ENCODE results near the gene PDE5A.

PDE5A gene

DNA sequence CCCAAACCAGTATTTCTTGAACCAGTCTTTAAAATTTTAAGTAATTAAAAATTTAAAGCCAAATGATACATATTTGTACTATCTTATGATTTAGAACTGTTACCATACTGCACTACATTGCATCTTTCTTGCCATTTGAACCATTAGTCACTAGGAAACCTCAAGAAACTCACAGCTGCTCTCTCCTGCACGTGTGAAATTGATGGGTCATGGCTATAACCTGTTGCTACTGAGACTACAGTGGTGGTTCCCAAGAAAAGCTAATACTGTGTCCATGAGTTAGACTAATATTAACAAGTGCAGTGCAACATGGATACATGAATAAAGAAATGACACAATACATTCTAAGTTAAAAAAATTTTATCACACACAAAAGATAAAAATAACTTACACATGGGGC lies 88.4 kb downstream of the PDE5A start:
- no peak for DNase-seq (ENCODE audit: low spot score in 2 of 2)
- Histone ChIP-seq H3K4me1 (peaks cover 10% of the 10 kb centered on the region), H3K36me3 (replicated peaks) (no peaks in the 10 kb centered on the region), H3K9me3 (no peaks in the 10 kb centered on the region), H3K27me3 (ENCODE audit: low read depth) (no peaks in the 10 kb centered on the region), H3K4me3 (no peak overlapping the region)
- in situ Hi-C loops (cut with MboI; ENCODE audit: low sequenced_read_pairs) = no loop called here

DNA sequence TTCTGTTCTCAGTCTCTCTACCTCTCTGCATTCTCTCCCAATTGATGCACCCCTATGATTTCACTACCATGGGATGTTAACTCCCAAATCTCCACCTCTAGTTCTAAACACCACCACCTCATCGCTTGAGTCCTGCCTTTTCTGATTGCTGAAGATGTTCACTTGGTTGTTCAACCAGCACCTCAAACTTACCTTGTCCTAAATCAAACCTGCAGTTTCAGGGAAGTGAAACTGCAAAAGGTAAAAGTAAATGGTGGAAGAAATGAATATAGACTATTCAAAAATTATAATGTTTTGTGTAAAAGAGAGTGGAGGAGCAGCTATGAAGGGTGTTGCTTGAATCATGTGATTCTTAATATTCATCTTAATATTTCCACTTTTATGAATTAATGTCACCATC lies 91.0 kb downstream of the PDE5A start:
- no peak overlapping the region for H3K4me3 ChIP-seq
- peaks cover 17% of the 10 kb centered on the region for H3K4me1 ChIP-seq
- in situ Hi-C loops (cut with MboI; ENCODE audit: low sequenced_read_pairs) = no loop called here
- no peak for DNase-seq (ENCODE audit: low spot score in 2 of 2)
- no peaks in the 10 kb centered on the region for H3K36me3 ChIP-seq (replicated peaks)
- no peaks in the 10 kb centered on the region for H3K9me3 ChIP-seq
- no peaks in the 10 kb centered on the region for H3K27me3 ChIP-seq (ENCODE audit: low read depth)

DNA sequence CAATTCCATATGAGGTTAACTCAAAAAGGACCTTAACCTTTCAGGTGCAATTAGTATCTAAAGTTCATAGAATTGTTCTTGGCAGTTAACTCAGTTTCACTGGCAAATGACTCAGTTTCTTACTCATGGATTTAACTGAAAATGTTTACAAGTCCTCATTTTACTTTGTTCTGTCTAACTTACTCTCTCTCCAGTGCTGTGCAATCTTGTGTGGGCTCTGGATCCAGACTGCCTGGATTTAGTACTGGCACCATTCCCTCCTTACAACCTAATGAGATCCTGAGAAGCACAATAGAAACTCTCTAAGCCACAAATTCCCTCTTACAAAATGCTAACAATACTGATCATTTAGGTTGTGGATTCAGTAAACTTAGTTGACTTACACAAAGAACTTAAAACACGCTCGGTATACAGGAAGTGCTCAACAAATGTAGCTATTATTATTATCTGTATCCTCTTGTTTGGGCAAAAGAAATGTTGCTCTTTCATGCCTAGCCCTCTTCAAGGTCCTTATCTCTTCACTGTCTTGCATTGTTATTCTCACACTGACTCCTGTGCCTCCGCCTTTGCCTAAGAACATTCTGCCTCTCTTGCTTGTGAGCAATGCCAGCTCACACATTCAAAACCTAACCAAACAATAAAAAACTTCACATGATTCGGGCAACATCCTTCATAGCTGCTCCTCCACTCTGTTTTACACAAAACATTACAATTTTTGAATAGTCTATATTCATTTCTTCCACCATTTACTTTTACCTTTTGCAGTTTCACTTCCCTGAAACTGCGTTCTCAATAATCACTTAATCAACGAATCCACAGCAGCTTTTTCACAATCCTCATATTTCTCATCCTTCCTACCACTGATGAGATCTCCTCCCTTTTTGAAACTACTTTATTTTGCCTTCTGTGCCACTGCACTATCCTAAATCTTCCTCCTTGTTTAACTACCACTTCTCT lies 91.8 kb downstream of the PDE5A start:
- H3K4me1 ChIP-seq = peaks cover 24% of the 10 kb centered on the region
- H3K4me3 ChIP-seq = no peak overlapping the region
- no peaks in the 10 kb centered on the region for H3K36me3 ChIP-seq (replicated peaks)
- in situ Hi-C loops (cut with MboI; ENCODE audit: low sequenced_read_pairs) = no loop called here
- no peaks in the 10 kb centered on the region for H3K9me3 ChIP-seq
- no peaks in the 10 kb centered on the region for H3K27me3 ChIP-seq (ENCODE audit: low read depth)
- DNase-seq (ENCODE audit: low spot score in 2 of 2) = no peak

DNA sequence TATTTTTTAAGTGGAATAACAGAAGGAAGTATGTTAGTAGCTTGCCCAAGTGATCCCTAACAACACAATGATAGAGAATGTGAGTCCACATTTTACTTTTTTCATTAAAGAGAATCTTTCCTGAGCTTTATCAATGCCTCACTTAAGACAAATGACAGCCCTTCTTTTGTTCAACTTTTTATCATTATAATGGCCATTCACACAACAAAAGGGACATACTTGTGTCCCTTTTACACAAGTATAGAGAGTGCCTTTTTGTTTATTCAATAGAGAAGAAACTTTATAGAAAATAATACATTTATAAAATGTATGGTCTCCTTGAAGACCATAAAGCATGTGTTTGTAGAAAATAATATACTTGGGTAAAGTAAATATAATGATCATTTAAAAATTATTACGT lies 96.3 kb downstream of the PDE5A start:
- DNase-seq (ENCODE audit: low spot score in 2 of 2) = peak in 1 of 2 experiments; percentile 81
- H3K27me3 ChIP-seq (ENCODE audit: low read depth) = no peaks in the 10 kb centered on the region
- H3K9me3 ChIP-seq = no peaks in the 10 kb centered on the region
- H3K36me3 ChIP-seq (replicated peaks) = no peaks in the 10 kb centered on the region
- H3K4me3 ChIP-seq = no peak overlapping the region
- H3K4me1 ChIP-seq = peaks cover 27% of the 10 kb centered on the region
- in situ Hi-C loops (cut with MboI; ENCODE audit: low sequenced_read_pairs) = no loop called here

DNA sequence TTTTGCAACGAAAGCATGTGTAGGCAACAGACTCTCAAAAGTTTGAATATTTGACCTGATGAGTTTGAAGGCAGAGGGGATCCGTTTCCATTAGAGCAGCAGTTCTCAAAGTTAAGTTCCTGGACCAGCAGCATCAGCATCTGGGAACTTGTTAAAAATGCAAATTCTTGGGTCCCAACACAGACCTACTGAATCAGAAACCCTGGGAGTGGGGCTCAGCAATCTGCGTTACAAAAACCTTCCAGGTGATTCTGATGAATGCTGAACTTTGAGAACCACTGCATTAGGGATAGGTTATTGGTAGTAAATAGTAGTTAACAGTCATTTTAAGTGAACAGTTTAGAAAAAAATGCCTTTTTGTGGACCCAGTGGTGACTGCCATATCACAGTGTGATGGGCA lies 98.8 kb downstream of the PDE5A start:
- H3K4me1 ChIP-seq = peaks cover 25% of the 10 kb centered on the region
- no peaks in the 10 kb centered on the region for H3K9me3 ChIP-seq
- H3K36me3 ChIP-seq (replicated peaks) = no peaks in the 10 kb centered on the region
- H3K4me3 ChIP-seq = no peak overlapping the region
- H3K27me3 ChIP-seq (ENCODE audit: low read depth) = no peaks in the 10 kb centered on the region
- in situ Hi-C loops (cut with MboI; ENCODE audit: low sequenced_read_pairs) = no loop called here
- no peak for DNase-seq (ENCODE audit: low spot score in 2 of 2)

DNA sequence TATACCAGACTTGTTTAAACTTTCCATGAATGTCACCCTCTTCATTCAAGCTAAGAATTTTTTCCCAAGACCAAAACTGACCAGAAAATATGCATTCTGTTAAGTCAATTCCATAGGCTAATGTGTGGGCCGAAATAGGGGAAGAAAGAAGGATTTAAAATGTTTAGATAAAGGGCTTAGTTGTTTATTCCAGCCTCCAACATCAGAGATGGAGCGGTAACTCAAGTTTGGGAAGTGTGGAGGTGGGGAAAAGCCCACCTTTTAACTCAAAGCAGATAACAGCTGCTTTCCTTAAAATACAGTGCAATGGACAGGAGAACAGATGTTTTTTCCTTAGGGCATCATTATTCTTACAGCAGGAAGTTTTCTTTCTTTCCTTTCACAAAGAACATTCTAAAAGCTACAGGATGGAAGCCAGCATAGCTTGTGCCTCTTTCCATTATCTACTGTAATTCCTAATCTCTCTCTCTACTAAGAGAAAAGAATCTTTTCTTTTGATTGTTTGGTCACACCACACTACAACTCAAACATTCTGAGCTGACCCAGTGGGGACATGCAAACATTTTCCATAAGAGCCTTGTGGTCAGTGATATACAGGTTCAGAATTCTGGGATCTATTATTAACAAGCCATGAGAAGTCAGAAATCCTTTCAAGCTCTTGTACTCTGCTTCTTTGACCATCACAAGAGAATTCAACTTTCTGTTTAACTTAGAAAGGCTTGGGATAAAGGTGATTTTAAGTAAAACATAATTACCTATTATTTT lies 101.6 kb downstream of the PDE5A start:
- no peaks in the 10 kb centered on the region for H3K27me3 ChIP-seq (ENCODE audit: low read depth)
- in situ Hi-C loops (cut with MboI; ENCODE audit: low sequenced_read_pairs) = no loop called here
- DNase-seq (ENCODE audit: low spot score in 2 of 2) = peak; percentile 23 to 61
- no peaks in the 10 kb centered on the region for H3K9me3 ChIP-seq
- H3K36me3 ChIP-seq (replicated peaks) = no peaks in the 10 kb centered on the region
- H3K4me1 ChIP-seq = peaks cover 12% of the 10 kb centered on the region
- no peak overlapping the region for H3K4me3 ChIP-seq

DNA sequence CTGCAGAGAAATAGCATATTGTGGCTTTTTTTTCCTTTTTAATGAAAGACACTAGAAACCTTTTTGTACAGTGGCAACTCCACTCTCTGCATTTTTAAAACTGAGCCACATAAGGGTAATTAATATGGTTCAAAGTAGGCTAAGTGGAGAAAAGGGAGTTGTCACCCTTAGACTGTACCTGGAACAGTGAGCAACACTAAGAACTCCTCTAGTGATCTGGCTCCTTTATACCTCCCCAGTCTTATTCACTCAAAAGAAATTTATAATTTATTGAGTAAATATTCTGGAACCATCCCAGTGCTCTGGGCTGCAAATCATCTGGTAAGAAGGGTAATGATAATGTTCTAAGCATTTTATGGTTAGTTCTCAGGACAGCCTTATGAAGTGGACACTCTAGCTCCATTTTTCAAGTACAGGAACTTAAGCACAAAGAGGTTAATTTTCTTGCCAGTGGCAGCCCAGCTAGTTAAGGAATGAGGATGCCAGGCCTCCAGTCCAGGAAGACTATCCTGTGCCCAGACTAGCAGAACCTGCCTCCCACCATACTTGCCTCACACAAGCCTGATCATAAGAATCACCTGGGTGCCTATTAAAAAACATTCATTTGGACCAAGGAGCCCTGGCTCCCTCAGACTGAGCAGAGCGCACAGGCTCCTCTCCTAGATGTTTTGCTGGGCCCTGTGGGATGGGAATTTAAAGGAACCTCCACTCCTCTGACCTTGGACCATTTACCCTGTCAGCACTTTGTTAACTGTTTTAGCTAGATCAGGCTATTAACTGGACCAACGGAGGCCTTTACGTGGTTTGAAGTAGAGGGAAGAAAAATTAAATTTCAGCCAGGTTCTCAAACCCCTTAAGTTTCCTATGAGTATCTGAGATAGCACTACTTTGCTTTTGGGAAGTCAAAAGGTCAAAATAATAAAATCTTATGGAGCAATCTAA lies 102.6 kb downstream of the PDE5A start:
- H3K27me3 ChIP-seq (ENCODE audit: low read depth) = no peaks in the 10 kb centered on the region
- H3K4me3 ChIP-seq = no peak overlapping the region
- no peak for DNase-seq (ENCODE audit: low spot score in 2 of 2)
- H3K36me3 ChIP-seq (replicated peaks) = no peaks in the 10 kb centered on the region
- H3K4me1 ChIP-seq = peaks cover 10% of the 10 kb centered on the region
- no peaks in the 10 kb centered on the region for H3K9me3 ChIP-seq
- in situ Hi-C loops (cut with MboI; ENCODE audit: low sequenced_read_pairs) = no loop called here

DNA sequence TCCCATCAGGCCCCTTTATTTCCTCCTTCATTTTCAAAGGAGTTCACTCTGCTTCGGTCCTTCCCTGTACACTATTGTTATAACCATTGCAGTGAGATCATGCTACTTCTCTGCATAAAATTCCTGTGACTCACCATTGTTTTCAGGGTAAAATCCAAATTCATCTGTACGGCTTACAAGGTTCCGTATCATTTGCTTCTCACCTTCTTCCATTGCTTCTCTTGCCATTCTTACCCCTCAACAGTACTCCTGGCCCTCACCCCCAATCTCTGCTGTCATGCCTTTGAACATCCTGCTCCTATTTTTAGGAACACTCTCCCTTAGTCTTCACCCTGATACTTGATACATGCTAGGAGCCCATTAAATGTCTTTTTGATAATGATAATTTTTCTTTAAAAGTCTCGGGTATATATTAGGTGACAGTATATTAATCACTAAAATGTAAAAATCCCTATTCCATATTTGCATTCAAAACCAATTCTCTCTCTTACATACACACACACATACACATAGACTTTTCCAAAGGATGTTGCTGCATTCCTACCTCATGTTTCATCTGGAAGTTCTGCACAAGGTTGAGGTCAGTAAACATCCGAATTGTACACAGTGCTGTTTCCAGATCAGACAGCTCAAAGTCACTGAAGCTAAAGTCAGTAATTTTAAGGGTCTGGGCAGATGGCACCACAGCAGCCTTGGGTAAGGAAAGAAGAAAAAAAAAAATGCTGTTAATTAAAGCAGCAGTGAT lies 103.4 kb downstream of the PDE5A start:
- H3K9me3 ChIP-seq = no peaks in the 10 kb centered on the region
- peaks cover 10% of the 10 kb centered on the region for H3K4me1 ChIP-seq
- H3K36me3 ChIP-seq (replicated peaks) = no peaks in the 10 kb centered on the region
- no peak overlapping the region for H3K4me3 ChIP-seq
- no peak for DNase-seq (ENCODE audit: low spot score in 2 of 2)
- in situ Hi-C loops (cut with MboI; ENCODE audit: low sequenced_read_pairs) = no loop called here
- H3K27me3 ChIP-seq (ENCODE audit: low read depth) = no peaks in the 10 kb centered on the region

DNA sequence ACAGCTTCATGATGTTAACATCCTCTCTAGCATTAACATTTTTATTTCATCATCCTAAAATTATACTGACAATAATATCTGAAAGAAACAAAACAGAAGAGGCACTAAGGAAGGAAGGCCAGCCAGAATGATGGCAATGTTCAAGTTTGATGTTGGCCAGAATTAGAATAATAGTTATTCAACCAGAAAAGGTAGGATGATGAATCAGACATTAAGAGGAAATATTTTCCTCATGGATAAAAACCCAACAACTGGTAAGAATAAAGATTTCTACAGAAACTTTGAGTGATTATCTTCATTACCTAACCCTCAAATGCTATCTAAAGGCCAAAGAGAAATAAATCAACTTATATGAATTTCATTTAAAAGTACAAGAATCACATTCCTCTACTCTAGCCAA lies 105.2 kb downstream of the PDE5A start:
- Histone ChIP-seq H3K9me3 (no peaks in the 10 kb centered on the region), H3K36me3 (replicated peaks) (no peaks in the 10 kb centered on the region), H3K4me1 (peaks cover 19% of the 10 kb centered on the region), H3K4me3 (no peak overlapping the region), H3K27me3 (ENCODE audit: low read depth) (no peaks in the 10 kb centered on the region)
- DNase-seq (ENCODE audit: low spot score in 2 of 2) = no peak
- in situ Hi-C loops (cut with MboI; ENCODE audit: low sequenced_read_pairs) = no loop called here

DNA sequence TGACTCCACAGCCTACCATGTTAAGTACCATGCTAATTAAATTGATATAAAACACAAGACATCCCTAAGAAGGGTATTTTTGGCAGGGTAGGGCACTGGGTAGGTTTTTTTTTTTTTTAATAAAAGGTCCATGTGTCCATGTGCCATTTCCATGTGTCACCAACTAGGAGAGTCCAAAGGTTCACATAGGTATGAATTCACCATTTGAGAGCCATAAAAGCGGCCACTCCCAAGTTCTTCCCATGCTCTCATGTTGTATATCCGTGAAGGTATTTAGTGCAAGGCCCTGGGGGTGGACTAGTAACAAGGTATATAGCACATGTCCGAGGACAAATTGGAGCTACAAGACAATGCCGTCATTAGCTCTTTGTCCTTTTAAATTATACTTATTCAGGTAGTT lies 107.3 kb downstream of the PDE5A start:
- Histone ChIP-seq H3K36me3 (replicated peaks) (peaks cover 1% of the 10 kb centered on the region; the same call in 1 of the 2 replicates), H3K4me1 (peaks cover 17% of the 10 kb centered on the region), H3K9me3 (no peaks in the 10 kb centered on the region), H3K4me3 (no peak overlapping the region), H3K27me3 (ENCODE audit: low read depth) (no peaks in the 10 kb centered on the region)
- in situ Hi-C loops (cut with MboI; ENCODE audit: low sequenced_read_pairs) = no loop called here
- no peak for DNase-seq (ENCODE audit: low spot score in 2 of 2)

DNA sequence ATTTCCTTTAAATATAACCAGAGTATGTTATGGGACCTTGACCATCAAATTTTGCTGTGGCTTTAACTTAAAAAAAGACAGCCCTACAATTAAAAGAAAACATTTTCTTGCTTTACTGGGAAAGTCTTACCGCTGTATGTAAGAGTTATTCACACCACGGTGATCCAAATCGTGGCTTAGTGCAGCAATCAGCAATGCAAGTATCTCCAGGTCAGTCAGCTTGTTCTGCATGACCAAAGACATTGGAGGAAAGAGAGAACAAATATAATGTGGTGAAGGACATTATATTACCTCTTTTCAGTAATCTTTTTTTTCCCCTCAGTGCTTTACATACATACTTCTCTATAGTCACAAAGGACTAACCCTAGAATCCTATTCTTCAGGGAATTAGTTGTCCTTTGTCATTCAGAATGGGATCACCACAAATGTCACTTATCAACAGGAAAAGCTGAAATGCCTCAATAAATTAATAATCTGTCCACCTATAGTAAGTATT lies 109.6 kb downstream of the PDE5A start:
- Histone ChIP-seq H3K9me3 (no peaks in the 10 kb centered on the region), H3K4me1 (peaks cover 17% of the 10 kb centered on the region), H3K36me3 (replicated peaks) (peaks cover 12% of the 10 kb centered on the region), H3K27me3 (ENCODE audit: low read depth) (no peaks in the 10 kb centered on the region), H3K4me3 (no peak overlapping the region)
- peak; percentile 64 to 98 for DNase-seq (ENCODE audit: low spot score in 2 of 2)
- in situ Hi-C loops (cut with MboI; ENCODE audit: low sequenced_read_pairs) = no loop called here

DNA sequence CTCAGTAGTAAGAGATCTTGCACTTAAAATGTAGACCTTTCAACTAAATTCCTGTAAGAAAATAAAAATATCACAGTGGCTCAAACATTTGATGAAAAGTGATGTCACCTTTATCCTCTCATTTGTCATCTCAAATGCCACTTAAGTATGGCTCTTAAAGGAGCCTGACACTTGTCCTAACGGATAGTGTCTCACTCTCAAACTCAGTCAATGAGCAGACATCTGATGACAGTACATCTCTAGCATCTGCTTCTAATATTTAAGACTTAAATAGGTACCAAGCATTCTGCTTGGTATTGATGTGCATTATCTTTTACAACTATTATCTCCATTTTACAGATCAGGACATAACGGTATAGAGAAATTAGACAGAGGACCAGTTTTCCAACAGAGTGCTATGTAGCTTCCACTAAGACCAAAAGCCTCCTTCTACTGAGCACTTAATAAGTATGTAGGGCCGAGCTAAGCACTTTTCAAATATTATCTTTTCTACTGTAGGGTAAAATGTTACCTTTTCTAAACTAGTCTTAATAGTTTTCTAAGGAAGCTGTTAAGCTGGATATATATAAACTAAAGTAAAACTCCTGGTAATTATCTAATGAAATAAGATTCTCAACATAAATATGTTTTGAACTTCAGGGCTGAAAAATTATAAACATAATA lies 110.2 kb downstream of the PDE5A start:
- in situ Hi-C loops (cut with MboI; ENCODE audit: low sequenced_read_pairs) = no loop called here
- H3K4me1 ChIP-seq = peaks cover 17% of the 10 kb centered on the region
- H3K36me3 ChIP-seq (replicated peaks) = peaks cover 12% of the 10 kb centered on the region
- no peak for DNase-seq (ENCODE audit: low spot score in 2 of 2)
- no peaks in the 10 kb centered on the region for H3K9me3 ChIP-seq
- H3K4me3 ChIP-seq = no peak overlapping the region
- H3K27me3 ChIP-seq (ENCODE audit: low read depth) = no peaks in the 10 kb centered on the region
